ENCODE results near the gene KLHL13.

- TF ChIP-seq CTCF (IDR thresholded peaks at IDR 0.05) = no peak
- no peak for TF ChIP-seq POLR2A (IDR thresholded peaks at IDR 0.05)
- no peak for TF ChIP-seq EP300 (IDR thresholded peaks at IDR 0.05)
Measured at GRCh38 chrX:117860517-117860916, 256.1 kb downstream of the KLHL13 start.

All from ovary (tissue), 3 donors.